Measurements from ENCODE around the gene TPH2.

Gene TPH2

DNA sequence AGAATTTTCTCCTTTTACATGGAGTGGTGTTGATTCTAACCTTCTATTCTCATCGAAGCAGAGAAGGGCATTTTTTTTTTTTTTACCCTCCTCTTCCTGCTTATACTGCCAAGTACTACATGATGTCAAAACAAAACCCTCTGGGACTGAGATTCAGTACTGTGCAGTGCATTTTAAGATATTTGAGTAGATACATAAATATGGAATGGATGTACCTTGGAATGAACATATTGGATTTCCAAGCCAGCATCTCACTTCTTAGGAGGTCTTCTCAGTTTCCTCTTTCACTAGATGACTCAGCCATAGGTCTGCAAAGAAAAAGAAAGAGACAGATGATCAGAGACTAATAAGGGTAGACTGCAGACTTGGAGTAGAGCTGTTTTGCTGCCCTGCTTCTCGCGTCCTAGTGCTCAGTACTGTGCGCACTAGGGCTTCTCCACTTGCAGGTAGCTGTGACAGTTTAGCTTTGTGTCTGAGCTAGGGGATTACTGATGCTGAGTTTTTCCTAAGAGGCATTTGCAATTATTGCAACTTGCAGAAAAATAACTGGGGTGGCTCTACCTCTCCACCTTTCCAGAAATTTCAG is 20.4 kb downstream of the TPH2 start:
- DNase-seq (ENCODE audit: low spot score) = no peak

DNA sequence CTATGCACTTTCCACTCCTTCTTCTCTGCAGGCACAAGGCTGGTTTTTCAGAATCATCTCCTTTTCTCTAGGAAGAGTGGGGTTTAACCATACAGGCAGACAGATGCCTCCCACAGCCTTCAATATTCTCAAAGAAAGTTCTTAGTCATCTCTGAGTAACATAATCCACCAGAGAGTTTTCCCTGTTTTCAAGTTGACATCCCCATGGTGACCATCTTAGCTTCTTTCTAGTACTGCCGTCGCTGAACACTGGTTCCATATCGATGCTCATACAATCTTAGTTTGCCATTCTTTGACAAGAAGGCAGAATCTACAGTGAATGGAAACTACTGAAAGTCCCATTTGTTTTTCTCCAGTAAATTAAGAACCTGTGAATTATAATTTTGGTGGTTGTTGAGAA is 28.6 kb downstream of the TPH2 start:
- DNase-seq (ENCODE audit: low spot score) = no peak

DNA sequence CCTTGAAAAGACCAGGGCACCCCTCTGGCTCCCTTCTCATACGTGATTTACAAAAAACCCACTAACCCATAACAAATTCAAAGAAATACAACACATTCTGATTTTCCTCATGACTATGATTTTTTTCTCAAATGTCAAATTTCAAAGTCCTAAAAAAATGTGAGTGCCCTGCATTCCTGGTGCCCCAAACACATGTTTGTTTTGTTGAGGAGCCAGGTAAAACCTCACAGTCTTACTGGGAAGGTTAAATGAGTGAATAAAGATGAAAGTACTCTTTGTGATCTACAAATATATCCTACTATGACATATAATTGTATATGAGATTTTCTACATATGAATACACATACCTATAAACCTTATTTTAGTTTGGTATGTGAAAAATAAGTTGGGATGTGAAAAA is 30.7 kb downstream of the TPH2 start:
- DNase-seq (ENCODE audit: low spot score) = no peak

DNA sequence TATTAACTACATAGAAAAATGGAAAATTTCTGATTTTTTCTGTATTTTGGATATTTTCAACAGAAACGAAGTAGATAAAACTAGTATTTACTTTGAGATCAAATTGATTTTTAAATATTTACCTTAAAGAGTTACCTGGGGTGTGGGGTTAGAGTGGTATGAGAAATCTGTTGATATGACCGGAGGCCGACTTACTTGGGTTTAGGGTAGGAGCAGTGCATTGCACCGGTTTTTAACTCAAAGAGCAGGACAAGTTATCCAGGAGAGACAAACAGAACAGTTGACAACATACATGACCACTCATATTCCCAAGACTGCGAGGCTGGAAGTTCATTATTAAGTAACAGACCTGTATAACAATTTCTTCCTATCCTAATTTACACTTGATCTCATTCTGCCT is 31.4 kb downstream of the TPH2 start:
- no peak for DNase-seq (ENCODE audit: low spot score)

DNA sequence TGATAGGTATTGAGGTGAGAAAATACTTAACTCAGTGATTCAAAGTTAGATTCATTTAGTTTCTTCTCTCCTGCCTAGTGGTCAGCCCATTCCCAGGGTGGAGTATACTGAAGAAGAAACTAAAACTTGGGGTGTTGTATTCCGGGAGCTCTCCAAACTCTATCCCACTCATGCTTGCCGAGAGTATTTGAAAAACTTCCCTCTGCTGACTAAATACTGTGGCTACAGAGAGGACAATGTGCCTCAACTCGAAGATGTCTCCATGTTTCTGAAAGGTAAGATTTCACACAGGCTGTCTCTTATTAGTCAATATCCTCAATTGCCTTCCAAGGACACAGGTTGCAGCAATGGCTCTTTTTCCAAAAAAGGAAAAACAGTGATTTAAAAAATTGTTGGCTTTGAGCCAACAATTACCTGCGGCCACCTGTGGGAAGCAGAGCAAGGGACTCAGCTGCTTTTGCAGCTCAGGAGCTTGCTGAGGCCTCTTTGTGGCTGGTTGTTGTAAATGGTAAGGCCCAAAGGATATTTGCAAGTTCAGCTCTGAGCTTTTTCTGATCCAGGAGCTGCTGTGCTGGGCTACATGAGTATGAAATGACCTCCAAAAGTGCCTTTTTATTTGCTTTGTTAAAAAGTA is 33.9 kb downstream of the TPH2 start:
- no peak for DNase-seq (ENCODE audit: low spot score)

DNA sequence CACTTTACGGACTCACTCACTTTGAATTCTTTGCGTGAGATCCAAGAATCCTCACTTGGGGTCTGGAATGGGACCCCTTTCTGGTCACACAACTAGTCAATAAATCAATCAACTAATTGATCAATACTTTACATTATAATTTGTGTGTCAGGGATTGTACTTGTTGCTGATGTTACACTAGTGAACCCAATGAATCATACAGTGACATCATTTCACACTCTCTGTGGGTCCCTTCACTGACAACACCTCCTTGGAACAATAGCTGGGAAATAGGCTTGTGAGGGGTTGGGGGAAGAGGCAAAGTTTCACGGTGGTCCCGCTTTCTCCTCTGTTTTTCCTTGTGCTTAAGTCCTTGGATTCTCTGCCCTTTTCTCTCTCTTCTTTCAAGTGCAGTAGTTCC is 35.0 kb downstream of the TPH2 start:
- DNase-seq (ENCODE audit: low spot score) = no peak

DNA sequence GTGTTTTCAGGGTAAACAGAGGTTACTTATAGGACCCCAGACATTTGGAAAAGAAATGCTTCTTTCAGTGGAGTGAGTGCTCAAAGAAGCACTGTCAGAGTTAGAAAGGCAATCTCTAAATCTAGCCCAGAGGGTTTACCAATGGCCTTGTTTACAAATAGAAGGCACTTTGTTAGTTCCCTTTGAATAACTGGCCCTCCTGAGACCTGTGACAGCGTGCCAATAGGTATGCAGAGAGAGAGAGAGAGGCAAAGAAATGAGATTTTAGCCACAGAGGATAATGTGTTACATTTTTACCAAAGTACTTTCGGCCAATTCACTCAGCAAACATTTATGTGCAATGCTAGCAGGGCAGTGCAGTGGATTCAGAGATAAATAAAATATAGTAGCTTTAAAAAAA is 41.9 kb downstream of the TPH2 start:
- no peak for DNase-seq (ENCODE audit: low spot score)

DNA sequence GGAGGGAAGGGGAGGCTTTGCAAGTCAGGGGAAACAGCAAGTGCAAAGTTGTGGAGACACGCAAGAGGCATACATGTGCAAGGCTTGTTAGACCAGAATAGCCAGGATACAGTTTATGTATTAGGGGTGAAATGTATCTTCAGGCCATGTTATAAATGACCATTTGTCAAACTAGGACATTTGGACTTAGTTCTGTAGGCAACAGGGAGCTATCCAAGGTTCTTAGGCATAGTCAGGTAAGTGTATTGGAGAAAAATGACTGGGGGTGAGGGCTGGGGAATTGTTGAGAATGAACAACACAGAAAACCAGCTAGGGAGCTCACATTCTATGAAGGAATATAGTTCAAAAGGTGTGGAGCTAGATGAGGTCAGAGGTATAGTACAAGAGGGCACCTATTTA is 42.5 kb downstream of the TPH2 start:
- no peak for DNase-seq (ENCODE audit: low spot score)

DNA sequence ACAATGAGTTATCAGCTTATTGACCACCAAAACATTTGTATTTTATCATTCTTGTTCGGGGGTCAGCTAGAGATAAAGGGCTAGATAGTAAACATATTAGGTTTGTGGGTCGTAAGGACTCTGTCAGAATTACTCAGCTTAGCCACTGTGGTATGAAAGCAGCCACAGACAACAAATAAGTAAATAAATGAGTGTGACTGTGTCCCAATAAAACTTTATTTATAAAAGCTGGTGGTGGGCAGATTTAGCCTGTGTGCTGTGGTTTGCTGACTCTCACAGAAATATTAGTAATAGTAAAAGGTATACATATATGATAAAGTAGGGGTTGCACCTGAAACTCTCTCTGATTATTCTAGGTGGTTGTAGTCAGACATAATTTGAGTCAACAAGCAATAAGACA is 56.1 kb downstream of the TPH2 start:
- DNase-seq (ENCODE audit: low spot score) = no peak

DNA sequence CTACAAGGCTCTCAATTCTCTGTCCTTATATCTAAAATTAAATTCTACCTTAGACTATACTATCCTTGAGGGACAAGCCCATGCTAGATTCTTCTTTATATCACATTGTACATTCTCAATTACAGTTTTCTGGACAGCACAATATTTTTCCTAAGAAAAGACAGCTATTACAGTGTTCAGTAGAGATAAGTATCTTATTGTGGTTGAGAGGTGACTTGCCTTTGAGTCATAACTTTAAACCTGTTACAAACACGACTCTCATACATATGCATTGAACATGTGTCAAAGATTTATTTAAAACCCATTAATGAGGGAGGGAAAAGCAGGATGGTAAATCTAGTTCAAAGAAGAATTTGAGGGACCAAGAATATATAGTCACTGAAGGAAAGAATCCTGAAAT is 61.1 kb downstream of the TPH2 start:
- DNase-seq (ENCODE audit: low spot score) = no peak

DNA sequence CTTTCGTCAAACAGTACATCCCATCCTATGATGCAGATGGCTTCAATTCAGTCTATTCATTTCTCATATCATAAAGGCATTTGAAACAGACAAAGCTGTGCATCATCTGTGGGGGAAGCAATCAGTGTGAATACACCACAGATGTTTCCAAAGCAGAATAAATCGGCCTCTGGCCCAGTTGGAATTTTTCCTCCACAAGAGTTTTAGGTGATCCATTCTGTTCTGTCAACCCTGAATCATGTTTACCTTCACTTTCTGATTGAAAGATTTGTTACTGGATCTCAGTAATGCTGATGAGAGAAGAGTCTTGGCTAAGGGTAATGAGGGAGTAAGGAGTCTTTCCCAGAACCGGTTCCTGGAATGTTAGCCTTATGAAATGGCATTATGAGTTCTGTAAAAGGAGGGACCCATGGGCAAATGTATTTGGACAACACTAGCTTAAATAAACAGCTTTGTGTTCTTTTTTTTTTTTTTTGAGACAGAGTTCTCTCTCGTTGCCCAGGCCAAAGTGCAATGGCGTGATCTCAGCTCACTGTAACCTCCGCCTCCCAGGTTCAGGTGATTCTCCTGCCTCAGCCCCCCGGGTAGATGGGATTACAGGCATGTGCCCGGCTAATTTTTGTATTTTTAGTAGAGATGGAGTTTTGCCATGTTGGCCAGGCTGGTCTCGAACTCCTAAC is 62.5 kb downstream of the TPH2 start:
- no peak for DNase-seq (ENCODE audit: low spot score)

DNA sequence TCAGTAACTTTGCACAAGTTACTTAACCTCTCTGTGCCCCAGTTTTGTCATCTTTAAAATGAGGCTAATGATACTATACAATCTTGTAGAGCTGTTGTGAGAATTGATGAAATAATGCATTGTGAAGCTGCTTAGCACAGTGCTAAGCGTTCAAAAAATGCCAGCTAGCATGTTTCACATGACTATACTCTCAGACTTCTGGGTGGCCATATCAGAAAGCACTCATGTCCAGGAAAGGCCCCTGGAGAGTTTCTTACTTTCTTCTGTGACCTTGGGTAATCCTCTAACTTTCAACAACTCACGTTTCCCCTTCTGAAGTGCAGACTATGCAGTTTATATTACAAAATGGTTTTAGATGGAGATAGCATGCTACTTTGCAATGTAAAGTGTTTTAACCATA is 68.1 kb downstream of the TPH2 start:
- DNase-seq (ENCODE audit: low spot score) = no peak

DNA sequence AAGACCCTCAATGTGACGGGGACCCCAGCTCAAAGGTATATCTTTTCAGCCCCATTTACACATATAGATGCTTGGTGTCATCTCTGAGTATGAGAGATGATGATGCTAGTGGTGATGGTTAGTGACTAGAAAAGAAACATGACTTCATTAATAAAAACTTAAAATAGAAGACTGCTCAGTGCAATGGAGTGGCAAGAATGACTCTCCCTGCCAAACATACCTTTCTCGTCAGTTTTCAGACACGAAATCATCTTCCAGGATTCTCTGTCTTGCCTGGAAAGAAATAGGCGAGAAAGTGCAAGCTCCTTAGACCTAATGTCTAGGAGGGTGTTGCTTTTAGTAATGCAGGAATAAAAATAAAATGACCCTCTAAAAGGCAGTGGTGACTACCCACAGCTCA is 71.7 kb downstream of the TPH2 start:
- DNase-seq (ENCODE audit: low spot score) = peak; percentile 12

DNA sequence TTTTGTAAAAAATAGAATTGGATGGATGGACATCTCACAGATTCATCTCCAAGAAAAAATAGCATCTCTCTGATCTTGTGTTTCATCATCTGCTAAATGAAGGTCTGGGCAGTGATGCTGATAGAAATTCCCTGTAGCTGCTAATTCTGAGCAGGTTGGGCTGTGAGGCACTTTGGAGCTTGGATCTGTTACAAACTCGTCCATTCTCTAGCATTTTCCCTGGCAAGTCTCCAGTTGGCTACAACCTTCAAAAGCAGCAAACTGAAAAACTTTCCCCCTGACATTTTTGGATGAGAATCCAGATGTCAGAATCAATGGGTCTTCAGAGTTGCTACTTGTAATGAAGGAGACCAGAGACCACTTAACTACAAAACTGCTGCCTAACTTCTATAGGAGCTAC is 72.7 kb downstream of the TPH2 start:
- DNase-seq (ENCODE audit: low spot score) = no peak

DNA sequence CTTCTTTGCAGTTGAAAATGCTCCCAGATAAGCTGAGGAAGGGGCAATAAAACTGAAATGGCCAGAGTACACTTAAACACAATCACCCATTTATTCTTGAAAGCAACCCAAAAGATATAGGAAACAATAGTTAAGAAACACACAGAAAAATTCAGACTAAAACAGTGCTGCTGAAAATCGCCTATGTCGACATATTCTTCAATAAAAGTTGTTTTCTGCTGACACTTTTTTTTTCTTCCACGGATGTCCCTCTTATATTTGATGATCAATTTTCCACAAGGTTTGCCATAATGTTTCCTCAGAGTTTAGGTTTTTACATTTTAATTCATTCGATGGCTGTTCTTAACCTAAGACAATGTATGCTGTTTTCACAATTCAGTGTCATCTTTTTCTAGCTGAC is 74.2 kb downstream of the TPH2 start:
- no peak for DNase-seq (ENCODE audit: low spot score)

DNA sequence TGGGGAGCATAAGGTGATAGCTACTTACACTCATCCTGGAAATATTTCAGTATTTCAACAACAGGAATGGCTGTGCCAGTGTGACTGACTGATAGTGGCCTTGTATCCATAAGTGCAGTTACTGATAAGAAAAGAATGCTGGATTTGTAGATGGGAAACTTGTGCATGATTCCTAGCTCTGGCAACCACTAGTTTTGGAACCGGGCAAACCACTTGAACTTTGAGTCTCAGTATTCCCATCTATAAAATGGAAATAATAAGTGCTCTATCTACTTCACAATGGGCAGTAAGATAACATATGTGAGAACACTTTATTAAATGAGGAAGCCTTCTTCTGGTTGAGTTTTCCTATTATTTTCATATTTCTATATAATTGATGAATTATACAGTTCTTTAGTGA is 77.2 kb downstream of the TPH2 start:
- DNase-seq (ENCODE audit: low spot score) = no peak

DNA sequence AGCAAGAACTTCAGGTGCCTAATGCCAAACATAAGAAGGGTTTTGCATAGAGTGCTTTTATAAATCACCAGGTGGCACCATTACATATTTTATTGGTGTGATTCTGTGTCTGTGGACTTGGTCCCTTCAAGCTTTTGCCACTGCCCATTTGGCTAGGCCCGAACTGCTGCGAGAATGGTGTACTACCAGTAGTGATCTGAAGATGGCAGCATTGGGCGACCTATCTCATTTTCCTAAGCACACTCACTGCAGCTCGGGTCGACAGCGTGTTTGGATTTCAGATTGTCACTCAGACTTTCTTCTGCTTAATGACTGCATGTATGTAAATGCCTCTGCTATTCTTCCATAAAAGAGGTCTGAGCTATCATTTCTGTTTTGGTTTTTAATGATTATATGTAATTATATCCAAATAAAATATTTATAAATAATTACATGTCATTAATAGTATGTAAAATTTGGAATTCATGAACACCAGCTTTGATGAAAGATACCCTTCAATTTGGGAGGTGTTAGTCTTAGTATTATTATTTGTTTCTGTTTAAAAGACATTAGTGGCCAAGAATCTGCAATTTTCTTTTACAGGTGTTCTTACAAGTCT is 78.5 kb downstream of the TPH2 start:
- DNase-seq (ENCODE audit: low spot score) = peak; percentile 31

DNA sequence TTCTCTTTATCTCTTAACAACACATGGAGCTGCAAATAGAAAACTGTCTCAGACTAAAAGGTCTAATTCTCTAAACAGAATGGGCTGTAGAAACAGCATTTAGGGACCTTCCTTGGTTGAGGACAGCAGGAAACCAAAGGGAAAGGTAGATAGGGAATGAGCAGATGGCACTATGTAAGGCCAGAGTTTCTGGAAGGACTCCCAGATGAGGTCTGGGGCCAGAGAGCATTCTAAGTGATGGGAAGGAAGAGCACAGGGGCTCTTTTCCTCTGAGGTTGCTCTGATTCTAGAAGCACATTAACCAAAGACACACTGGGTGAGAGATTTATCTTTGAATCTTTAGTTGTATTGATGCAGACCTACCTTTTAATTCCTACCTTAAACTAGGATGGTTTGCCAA is 79.4 kb downstream of the TPH2 start:
- no peak for DNase-seq (ENCODE audit: low spot score)

DNA sequence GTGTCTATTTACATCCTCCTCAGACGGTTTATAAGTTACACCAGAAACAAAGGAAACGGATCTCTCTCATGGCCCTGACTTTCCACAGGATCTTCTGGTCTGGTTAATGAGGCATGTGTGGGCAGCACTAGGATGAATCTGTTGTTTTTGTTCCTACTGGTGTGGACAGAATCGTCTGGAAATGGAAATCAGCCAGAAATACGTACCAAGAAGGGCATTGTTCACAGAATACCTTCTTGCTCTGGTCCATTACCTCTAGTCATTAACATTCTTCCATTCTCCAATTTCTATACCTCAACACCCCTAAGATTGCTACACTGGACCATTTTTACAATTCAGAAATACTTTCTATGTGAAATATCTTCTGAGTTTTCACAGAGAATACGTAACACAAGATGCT is 86.0 kb downstream of the TPH2 start:
- DNase-seq (ENCODE audit: low spot score) = no peak

DNA sequence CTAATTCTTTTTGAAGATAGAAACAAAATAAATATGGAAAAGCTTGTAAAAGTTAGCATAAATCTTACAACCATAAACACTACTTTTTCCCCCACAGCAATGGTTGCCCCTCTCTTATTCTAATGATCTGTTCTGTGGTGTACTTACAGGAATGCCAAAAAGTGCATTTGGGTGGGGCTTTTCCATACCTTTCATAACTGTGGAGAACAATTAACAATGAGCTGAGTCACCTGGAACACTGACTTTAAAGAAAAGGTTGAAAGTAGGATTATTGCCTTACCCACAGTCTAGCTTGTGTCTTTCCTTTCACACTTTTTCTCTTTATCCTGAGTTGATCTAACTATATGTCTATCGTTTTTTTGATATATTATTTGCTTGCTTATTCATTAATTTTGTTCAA is 86.9 kb downstream of the TPH2 start:
- DNase-seq (ENCODE audit: low spot score) = no peak

DNA sequence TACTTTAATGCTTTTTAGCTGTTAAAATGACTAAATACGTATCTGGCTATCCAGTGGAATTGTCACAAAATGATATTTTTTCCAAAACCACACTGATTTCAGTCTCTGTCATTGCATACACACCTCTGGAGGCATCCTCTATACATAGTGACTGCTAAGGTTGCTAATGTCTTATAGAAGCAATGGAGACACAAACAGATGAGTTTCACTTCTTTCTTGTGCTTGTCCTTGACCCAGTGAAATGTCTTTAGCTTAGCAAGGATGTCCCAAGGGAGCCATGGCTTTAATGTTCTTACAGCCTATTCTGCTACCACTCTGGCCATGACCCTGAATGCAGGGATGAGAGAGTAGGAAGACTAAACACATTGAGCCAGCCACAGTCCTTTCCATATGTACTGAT is 90.3 kb downstream of the TPH2 start:
- no peak for DNase-seq (ENCODE audit: low spot score)

DNA sequence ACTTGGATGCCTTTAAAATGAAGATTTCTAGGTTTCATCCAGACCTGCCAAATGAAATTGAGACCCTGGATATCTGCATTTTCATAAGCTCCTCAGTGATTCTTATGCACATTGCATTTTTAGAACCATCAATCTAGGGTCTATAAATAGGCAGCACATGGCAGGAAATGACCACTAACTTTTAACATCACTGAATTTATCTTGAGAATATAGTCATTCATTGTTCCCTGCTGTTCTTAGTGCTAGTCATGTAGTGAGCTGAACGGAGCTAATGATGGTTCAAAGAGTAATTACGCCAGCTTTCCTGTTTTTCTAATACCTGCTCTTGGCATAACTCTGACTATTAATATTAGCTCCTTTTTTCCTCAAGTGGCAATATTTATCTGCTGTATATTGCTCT is 91.6 kb downstream of the TPH2 start:
- no peak for DNase-seq (ENCODE audit: low spot score)

DNA sequence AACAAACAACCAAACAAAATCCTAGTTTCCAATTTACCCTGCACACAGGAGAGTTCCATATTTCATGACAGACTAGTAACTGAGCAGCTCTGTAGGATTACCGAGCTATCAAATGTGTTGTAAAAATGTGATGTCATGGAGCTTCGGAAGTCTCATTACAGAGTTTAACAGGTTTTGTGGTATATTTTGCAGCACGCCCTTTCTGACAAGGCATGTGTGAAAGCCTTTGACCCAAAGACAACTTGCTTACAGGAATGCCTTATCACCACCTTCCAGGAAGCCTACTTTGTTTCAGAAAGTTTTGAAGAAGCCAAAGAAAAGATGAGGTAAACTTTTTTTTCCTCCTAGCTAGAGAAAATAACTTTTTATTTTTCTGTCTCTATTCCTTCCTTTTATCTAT is 92.4 kb downstream of the TPH2 start:
- DNase-seq (ENCODE audit: low spot score) = no peak

DNA sequence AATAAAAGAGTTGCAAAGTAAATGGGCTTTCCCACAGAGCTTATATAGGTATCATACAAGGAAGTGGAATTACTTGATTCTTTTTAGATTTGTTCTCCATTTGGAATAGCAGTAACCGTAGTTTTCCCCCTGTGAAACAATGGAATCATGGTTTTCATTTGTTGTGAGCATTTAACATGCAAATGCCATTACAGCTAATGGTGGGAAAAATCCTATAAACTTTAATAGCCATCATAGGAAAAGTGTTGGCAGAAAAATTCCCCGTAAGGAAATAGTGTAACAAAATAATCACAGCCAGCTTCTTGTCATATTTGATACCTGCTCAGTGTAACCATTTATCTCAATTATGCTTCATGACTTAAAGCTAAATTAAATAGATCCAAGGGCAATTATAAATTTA is 95.3 kb downstream of the TPH2 start:
- DNase-seq (ENCODE audit: low spot score) = no peak
